Kidney (tissue), 14 donors: ENCODE results near the gene LIN28A. TPM values are rescaled to one million over a fixed set of nuclear protein-coding genes. Genes with fewer than 3 reads are reported as not detected.

Experiments
- DNase-seq, 5 donors: peaks; one replicate each; pipeline ENCODE4 v3.0.0-alpha.2; 2013 to 2020
- FAIRE-seq: peaks from 2 replicates; lab custom pipeline; 2012; peaks lifted over from hg19 to GRCh38; lab: Jason Lieb, UNC
- H3K27ac ChIP-seq, 2 donors: one replicate each; pipeline ENCODE4 v1.7.0; 2013; ENCODE audit warnings: low read depth in 2 of 2, low read length in 2 of 2, inconsistent platforms in 1 of 2
- H3K27me3 ChIP-seq: one replicate; pipeline ENCODE4 v1.7.1; 2013; ENCODE audit warnings: low read length, inconsistent platforms; ENCODE audit not compliant: control insufficient read depth, insufficient read depth
- H3K36me3 ChIP-seq, 3 donors: one replicate each; pipeline versions ENCODE4 v1.7.0 to v1.7.1; 2013; ENCODE audit warnings: low read length in 3 of 3, control low read depth in 1 of 3, inconsistent platforms in 1 of 3; ENCODE audit not compliant: insufficient read depth in 3 of 3, control insufficient read depth in 2 of 3
- H3K4me1 ChIP-seq, 3 donors: one replicate each; pipeline versions ENCODE4 v1.7.0 to v1.7.1; 2013; ENCODE audit warnings: low read length in 3 of 3, inconsistent platforms in 1 of 3, low read depth in 1 of 3; ENCODE audit not compliant: control insufficient read depth in 2 of 3, insufficient read depth in 2 of 3
- H3K4me3 ChIP-seq, 3 donors: one replicate each; pipeline versions ENCODE4 v1.7.0 to v1.8.1; 2013; ENCODE audit warnings: low read length in 3 of 3, control low read depth in 1 of 3, inconsistent platforms in 1 of 3
- H3K9ac ChIP-seq, 3 donors: one replicate each; pipeline versions ENCODE4 v1.7.0 to v1.7.1; 2013; ENCODE audit warnings: low read length in 3 of 3, control low read depth in 1 of 3, inconsistent platforms in 1 of 3
- H3K9me3 ChIP-seq, 3 donors: one replicate each; pipeline versions ENCODE4 v1.7.0 to v1.7.1; 2013; ENCODE audit warnings: low read length in 3 of 3, control low read depth in 1 of 3, inconsistent platforms in 1 of 3; ENCODE audit not compliant: control insufficient read depth in 2 of 3, insufficient read depth in 1 of 3
- intact Hi-C: fragments of 100-400 bp; cut with DNase I; formaldehyde crosslinking; loops from one replicate; pipeline ENCODE4 v1.11.1; 2022
- polyA plus RNA-seq: library from polyadenylated mRNA; stranded (reverse); fragments of 350-450 nt; fragmentation: Illumina TruSeq; extraction: RNeasy Lipid Tissue Mini Kit (QIAGEN cat#74804); gene quantifications from one replicate; pipeline ENCODE4 v1.2.3, GENCODE V29; 2014; ENCODE audit warnings: low read depth, low replicate concordance; ENCODE audit not compliant: insufficient read depth
- total RNA-seq: library from RNA; stranded (reverse); fragmentation: NEBNext Ultra II Directional; extraction: Animal tissue kit (Norgen Biotek cat#: 25700); gene quantifications from one replicate; pipeline ENCODE4 v1.2.1, GENCODE V29; 2021
- TF ChIP-seq, protein P1 (sequence below): IDR thresholded peaks from 3 replicates; pipeline ENCODE4 v1.5.1; 2012; ENCODE audit warnings: mild to moderate bottlenecking, moderate library complexity, borderline replicate concordance; ENCODE audit not compliant: insufficient read depth; ENCODE audit errors: extremely low read depth
- donor health status: control.
- donor health status: control.
- donor health status: control.
- donor health status: control.
- donor health status: control.
- donor health status: DM: yes; HTN: yes; CAD: no.
- donor health status: Normal renal cell carcinoma (clear cell type).

Gene LIN28A
- total and polyA plus RNA-seq, 2 donors from 2014 or later, result not detected

DNA sequence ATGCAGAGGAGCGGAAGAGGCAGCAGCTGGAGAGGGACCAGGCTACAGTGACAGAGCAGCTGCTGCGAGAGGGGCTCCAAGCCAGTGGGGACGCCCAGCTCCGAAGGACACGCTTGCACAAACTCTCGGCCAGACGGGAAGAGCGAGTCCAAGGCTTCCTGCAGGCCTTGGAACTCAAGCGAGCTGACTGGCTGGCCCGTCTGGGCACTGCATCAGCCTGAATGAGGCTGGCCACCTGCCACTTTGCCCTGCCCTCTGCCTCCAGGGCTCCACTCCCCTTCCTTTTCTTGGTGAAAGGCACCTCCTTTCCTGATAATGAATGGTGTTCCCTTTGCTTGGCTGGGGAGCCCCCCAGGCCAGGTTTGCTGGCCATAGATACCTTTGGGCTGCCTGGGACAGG, 58.3 kb downstream of the LIN28A start:
- Histone ChIP-seq H3K4me3 (no peak overlapping the region), H3K27ac (no peak overlapping the region), H3K9me3 (no peaks in the 10 kb centered on the region), H3K27me3 (no peaks in the 10 kb centered on the region), H3K9ac (no peak overlapping the region), H3K36me3 (peaks cover 5 to 31% (median 13%) of the 10 kb centered on the region in 3 donors), H3K4me1 (peaks cover 3 to 21% (median 8%) of the 10 kb centered on the region in 3 donors)
- intact Hi-C loops, result no loop called here
- FAIRE-seq (no peak), DNase-seq (peak in 2 of 5 donors; percentile 17 to 79)
- TF ChIP-seq, protein P1, sequence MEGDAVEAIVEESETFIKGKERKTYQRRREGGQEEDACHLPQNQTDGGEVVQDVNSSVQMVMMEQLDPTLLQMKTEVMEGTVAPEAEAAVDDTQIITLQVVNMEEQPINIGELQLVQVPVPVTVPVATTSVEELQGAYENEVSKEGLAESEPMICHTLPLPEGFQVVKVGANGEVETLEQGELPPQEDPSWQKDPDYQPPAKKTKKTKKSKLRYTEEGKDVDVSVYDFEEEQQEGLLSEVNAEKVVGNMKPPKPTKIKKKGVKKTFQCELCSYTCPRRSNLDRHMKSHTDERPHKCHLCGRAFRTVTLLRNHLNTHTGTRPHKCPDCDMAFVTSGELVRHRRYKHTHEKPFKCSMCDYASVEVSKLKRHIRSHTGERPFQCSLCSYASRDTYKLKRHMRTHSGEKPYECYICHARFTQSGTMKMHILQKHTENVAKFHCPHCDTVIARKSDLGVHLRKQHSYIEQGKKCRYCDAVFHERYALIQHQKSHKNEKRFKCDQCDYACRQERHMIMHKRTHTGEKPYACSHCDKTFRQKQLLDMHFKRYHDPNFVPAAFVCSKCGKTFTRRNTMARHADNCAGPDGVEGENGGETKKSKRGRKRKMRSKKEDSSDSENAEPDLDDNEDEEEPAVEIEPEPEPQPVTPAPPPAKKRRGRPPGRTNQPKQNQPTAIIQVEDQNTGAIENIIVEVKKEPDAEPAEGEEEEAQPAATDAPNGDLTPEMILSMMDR, result no peak

GRCh38 chr1:26469558-26469957, 58.9 kb downstream of the LIN28A start:
- FAIRE-seq, result no peak
- H3K9ac ChIP-seq, result no peak overlapping the region
- peaks cover 6 to 37% (median 13%) of the 10 kb centered on the region in 3 donors for H3K36me3 ChIP-seq

GRCh38 chr1:26470878-26471497, 60.4 kb downstream of the LIN28A start:
- TF ChIP-seq, protein P1, result no peak
- DNase-seq, result no peak
- intact Hi-C loops, result no loop called here
- H3K27ac ChIP-seq, result no peak overlapping the region
- peaks cover 7 to 41% (median 12%) of the 10 kb centered on the region in 3 donors for H3K36me3 ChIP-seq
- H3K9ac ChIP-seq, result no peak overlapping the region
- peak overlapping the region in 2 of 3 donors; percentile 4 to 90 for H3K4me3 ChIP-seq
- no peaks in the 10 kb centered on the region for H3K27me3 ChIP-seq
- no peaks in the 10 kb centered on the region for H3K9me3 ChIP-seq
- FAIRE-seq, result no peak
- peaks cover 3 to 25% (median 10%) of the 10 kb centered on the region in 3 donors for H3K4me1 ChIP-seq

More at GRCh38 chr1:26469558-26469957, 58.9 kb downstream of the LIN28A start:
- Histone ChIP-seq H3K4me1 (peaks cover 3 to 23% (median 10%) of the 10 kb centered on the region in 3 donors), H3K4me3 (no peak overlapping the region), H3K27me3 (no peaks in the 10 kb centered on the region), H3K9me3 (no peaks in the 10 kb centered on the region), H3K27ac (no peak overlapping the region)
- TF ChIP-seq, protein P1, result no peak
- no peak for DNase-seq
- intact Hi-C loops, result no loop called here
